ENCODE data around the gene LY6G5B. TPM values are rescaled to one million over a fixed set of nuclear protein-coding genes. Genes with fewer than 3 reads are reported as not detected.

Gene LY6G5B
- total RNA-seq, 1 donor = 4.5 TPM

- H3K4me3 ChIP-seq (ENCODE audit: low read depth, low read length) = no peak overlapping the region
- no peak for DNase-seq (ENCODE audit: low read depth)
- TF ChIP-seq CTCF (IDR thresholded peaks at IDR 0.05; ENCODE audit: insufficient read depth, low read length) = no peak
Measured at GRCh38 chr6:31691078-31691463, 21.3 kb downstream of the LY6G5B start.

- no peak for TF ChIP-seq CTCF (IDR thresholded peaks at IDR 0.05; ENCODE audit: insufficient read depth, low read length)
- no peak overlapping the region for H3K4me3 ChIP-seq (ENCODE audit: low read depth, low read length)
- DNase-seq (ENCODE audit: low read depth) = no peak
Measured at GRCh38 chr6:31691564-31692108, 21.9 kb downstream of the LY6G5B start.

- TF ChIP-seq CTCF (IDR thresholded peaks at IDR 0.05; ENCODE audit: insufficient read depth, low read length) = no peak
- DNase-seq (ENCODE audit: low read depth) = no peak
- no peak overlapping the region for H3K4me3 ChIP-seq (ENCODE audit: low read depth, low read length)
Measured at GRCh38 chr6:31692353-31692752, 22.6 kb downstream of the LY6G5B start.

GRCh38 chr6:31692886-31693285 lies 23.1 kb downstream of the LY6G5B start:
- no peak for DNase-seq (ENCODE audit: low read depth)
- no peak for TF ChIP-seq CTCF (IDR thresholded peaks at IDR 0.05; ENCODE audit: insufficient read depth, low read length)
- H3K4me3 ChIP-seq (ENCODE audit: low read depth, low read length) = no peak overlapping the region

- no peak for DNase-seq (ENCODE audit: low read depth)
- H3K4me3 ChIP-seq (ENCODE audit: low read depth, low read length) = no peak overlapping the region
- no peak for TF ChIP-seq CTCF (IDR thresholded peaks at IDR 0.05; ENCODE audit: insufficient read depth, low read length)
Measured at GRCh38 chr6:31693535-31693934, 23.8 kb downstream of the LY6G5B start.

- no peak overlapping the region for H3K4me3 ChIP-seq (ENCODE audit: low read depth, low read length)
- DNase-seq (ENCODE audit: low read depth) = no peak
- no peak for TF ChIP-seq CTCF (IDR thresholded peaks at IDR 0.05; ENCODE audit: insufficient read depth, low read length)
Measured at GRCh38 chr6:31697555-31697954, 27.8 kb downstream of the LY6G5B start.

- H3K4me3 ChIP-seq (ENCODE audit: low read depth, low read length) = no peak overlapping the region
- DNase-seq (ENCODE audit: low read depth) = no peak
- TF ChIP-seq CTCF (IDR thresholded peaks at IDR 0.05; ENCODE audit: insufficient read depth, low read length) = no peak
Measured at GRCh38 chr6:31700740-31701401, 31.1 kb downstream of the LY6G5B start.

Data from fibroblast of the aortic adventitia (primary cell).